HL-60/S4 (cell line): ENCODE measurements around the gene TIMP2.
"Not testable (repeated sequence)": the region's sequence is repeated elsewhere in the genome, so short reads cannot be mapped to it uniquely, and the experiment has no call there.

Experiments
- in situ Hi-C: fragments of 300-500 bp; cut with MboI; formaldehyde crosslinking; loops from 2 replicates; pipeline ENCODE4 v1.14.3; 2022; ENCODE audit warnings: low sequenced_read_pairs

TIMP2 gene, protein sequence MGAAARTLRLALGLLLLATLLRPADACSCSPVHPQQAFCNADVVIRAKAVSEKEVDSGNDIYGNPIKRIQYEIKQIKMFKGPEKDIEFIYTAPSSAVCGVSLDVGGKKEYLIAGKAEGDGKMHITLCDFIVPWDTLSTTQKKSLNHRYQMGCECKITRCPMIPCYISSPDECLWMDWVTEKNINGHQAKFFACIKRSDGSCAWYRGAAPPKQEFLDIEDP

DNA sequence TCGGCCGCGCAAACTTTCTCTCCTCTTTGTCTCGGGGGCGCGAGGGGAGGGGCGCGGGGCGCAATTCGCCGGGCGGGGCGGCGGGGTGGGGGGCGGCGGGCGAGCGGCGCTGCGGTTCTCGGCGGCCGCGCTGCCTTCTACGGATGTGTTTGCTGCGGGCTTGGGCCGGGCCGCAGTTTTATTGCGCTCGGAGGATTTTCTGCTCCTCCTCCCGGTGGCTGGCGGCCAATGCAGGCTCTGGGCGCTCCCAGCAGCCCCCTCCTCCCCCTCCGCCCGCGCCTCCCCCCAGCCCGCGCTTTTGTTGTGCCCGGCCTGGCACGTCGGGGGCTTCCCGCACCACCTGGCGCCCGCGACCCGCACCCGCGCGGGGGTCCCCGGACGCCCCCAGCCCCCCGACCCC, at the start of gene TIMP2:
Gene TIMP2 (minus strand): TSS at position 154 of the 400 bp plus-strand sequence. CDS start 299 bp downstream, outside the sequence.
- in situ Hi-C loops: no loop called here

DNA sequence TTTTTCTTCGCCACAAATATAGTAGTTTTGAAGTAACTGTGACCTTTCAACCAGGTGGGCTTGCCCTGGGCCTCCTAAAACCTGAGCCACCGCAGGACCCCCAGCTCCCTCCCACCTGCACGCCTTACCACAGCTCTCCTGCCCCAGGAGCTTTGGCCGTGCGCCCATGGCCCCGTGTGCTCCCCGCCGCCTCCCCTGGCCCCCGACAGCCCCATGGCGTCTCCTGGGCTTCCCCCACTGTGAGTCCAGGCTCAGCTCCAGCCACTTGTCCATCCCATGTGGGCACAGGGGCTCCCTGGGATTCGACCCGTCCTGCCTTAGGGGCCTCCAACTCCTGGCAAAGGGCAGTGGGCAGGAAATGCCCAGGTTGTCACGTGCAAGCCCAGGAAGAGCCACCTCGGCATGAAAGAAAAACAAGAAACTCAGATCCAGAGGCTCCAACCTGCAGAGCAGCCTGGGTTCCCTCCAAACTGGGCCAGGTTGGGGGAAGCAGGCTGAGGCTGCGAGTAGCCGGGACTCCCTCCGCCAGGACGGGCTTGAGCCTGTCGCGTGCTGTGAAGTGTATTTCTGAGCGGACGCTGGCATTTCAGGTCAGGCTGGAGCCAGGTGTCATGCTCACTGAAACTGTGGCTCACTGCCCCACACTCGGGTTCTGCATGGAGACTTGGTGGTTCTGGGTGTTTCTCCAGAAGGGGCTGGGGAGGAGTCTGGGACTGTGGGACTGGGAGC, 48.8 kb upstream of the TIMP2 start:
- in situ Hi-C loops: no loop called here

DNA sequence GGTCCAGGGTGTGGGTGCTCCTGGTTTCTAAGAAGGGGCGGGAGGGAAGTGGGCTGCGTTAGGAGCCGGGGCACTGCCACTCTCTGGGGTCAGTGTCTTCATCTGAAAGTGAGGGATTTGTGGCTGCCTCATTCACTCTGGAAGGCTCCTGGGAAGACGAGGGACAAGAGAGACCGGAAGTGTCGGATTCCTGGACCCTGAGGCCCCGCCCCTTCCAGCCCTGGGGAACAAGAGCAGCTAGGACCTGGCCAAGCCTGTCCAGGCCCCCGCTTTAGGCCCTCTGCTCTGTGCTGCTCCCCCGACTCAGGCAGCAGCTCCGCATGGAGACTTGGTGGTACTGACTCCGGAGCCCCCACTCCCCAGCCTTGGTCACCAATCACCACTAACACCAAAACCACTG, 48.0 kb upstream of the TIMP2 start:
- in situ Hi-C loops: no loop called here

DNA sequence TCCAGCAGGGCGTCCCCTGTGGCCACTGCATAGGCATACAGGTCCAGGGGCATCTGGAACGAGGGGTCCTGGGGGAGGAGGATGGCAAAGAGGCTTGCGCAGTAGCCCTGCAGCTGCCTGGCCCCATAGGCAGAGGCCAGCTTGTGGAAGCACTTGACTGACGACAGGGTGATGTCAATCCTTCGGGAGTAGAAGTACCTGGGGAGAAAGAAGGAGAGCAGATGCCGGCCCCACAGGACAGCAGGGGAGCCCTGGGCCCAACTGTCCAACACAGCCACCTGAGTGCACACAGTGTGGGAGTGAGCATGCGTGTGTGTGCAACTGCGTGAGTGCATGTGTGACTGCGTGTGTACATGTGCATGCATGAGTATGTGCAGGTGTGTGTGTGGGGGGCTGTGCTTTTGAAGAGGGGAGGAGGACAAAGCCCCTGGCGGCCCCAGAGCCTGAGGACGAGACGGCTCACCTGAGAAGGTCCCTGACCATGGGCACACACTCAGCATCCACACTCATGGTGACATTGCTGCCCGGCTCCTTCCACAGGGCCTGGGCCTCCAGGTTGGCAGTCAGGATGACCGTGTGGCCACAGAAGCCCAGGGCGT, 47.4 kb upstream of the TIMP2 start:
- in situ Hi-C loops: no loop called here

DNA sequence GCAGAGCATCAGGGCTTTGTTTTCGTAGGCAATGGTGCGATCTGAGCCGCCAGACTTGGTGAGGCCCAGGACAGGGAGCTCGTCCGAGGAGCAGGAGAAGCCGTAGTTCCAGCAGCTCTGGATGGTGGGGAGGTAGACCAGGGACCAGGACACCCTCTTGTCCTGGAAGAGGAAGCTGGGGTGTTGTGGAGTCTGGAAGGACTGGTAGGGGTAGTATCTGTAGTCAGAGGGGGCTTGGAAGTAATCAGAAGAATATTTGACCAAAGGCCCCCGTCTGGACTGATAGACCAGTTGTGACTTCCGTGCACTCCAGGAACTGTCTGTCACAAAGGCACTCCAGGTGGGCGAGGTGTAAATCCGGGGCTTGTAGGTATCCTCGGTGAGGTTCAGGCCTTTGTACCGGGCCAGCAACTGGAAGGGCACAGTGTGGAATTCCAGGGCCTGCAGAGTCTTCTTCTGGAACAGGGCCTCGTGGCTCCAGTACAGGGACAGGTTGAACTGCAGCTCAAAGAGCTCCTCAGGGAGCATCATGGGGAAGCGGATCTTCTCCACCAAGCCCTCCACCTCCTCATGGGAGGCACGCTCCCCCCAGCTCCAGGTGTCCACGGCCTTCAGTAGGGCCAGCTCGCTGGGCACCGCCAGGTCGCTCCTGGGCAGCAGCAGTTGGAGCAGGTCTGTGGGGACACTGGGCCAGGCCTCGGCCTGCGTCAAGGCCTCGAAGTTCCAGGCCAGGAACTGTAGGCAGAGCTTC, 46.7 kb upstream of the TIMP2 start:
- in situ Hi-C loops: no loop called here

DNA sequence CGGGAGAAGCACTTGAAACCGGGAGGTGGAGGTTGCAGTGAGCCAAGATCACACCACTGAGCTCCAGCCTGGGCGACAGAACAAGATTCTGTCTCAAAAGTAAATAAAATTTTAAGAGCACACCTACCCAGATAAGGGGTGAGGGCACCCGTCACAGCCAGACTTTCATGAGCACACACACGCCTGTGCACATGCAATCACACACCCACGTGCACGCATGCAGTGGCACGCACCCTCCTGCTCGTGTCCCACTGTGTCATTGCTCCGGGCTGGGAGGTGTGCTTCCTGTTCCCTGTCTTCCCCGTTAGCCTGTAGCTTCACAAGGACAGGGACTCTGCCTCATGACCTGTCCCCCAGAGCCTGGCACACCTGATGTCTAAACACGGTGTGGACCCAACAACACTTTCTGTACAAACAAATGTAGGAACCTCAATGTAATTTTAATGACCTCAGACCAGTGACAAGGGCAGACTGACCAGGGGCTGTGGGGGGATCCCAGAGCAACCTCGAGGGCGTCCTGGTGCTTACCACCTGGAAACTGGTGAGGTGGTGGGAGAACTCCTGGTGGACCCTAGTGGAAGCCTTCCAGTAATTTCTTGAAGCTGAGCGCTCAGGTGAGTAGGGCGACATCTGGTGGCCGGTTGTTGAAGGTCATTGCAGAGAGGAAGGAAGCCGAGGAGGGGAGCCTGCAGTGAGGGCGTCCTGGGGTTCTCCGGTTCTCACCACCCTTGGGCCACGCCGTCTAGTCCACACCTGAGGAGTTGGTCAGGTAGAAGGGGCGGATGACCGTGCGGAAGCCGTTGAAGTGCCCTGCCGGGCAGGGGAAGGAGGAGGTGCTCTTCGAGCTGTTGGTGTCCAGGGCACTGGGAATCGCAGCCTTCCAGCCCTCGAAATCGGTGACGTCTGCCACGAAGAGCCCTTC, 45.9 kb upstream of the TIMP2 start:
- in situ Hi-C loops: no loop called here

DNA sequence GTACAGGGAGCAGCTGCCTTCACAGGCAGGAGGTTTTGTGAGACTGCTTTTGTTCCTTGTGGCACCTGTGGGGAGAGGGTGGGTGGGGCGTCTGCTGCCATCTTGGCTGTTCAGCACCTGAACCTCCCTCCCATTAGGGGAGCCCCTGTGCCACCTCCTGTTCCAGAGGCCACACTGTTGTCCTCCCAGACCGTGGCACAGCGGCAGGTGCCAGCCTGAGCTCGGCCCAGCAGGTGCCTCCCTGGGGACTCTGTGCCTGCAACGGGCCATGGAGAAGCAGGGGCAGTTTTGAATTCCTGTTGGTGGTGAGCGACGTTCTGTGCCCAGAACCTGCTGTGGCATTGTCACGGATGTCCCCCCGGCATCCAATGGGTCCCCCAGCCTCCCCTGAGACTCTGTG, 44.7 kb upstream of the TIMP2 start:
- in situ Hi-C loops: loop anchor here (5.0 kb wide), 1 partner anchor 103 kb away; no protein-coding TSS in a partner anchor

DNA sequence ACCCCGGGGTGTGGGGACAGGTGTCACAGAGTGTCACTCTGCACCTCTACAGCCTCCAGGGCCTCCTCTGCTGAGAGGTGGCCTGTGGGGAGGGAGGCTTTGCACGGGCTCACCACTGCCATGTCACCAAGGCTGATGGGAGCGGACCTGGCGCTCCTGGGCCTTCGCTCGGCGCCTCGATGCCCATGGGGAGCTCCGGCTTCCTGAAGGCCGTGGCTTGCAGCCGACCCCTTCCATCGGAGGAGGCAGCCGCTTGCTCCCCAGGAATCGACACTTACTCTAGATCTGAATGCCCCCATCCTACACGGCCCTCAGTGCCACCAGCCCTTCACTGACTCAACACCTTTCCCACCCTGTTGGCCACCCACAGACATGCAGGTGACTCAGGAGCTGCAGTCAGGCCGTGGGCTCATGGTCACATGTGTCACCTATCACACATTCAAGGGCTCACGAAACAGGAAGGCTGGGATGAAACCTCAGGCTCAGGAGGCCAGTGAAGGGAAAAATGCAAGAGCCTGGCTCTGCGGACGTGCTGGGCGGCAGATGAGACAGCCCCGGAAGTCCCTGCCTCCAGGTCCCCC, 42.7 kb upstream of the TIMP2 start:
- in situ Hi-C loops: loop anchor here (5.0 kb wide), 1 partner anchor 101 kb away; no protein-coding TSS in a partner anchor

DNA sequence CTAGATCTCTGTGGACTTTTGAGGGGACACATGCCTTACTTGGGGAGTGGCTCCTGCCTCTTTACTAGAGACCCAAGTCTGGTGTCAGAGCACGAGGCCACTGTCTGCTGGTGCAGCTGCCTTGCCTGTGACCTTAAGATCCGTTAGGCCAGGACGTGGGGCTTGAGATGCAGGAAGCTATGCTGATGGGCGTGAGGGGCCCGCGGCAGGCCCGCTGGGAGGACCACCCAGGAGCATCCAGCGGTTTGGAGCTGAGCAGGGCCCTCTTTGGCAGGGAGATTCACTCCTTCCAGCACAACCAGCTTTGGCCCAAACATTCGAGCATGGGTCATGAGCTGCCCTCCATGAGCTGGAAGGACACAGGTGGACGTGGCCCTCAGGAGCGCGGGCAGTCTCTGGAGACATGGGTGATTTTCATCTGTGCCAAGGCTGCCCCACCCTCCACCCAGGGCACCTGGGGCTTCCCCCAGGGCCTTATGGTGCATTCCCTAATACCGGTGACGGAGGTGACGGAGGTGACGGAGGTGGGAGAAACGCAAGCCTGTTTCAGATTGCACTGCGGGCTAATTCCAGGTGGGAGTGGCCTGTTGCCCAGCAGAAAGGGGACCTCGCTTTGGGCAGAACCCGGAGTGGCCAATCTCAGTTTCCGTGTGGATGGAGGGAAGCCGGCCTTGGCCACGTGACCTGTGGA, 41.9 kb upstream of the TIMP2 start:
- in situ Hi-C loops: loop anchor here (5.0 kb wide), 1 partner anchor 100 kb away; no protein-coding TSS in a partner anchor

DNA sequence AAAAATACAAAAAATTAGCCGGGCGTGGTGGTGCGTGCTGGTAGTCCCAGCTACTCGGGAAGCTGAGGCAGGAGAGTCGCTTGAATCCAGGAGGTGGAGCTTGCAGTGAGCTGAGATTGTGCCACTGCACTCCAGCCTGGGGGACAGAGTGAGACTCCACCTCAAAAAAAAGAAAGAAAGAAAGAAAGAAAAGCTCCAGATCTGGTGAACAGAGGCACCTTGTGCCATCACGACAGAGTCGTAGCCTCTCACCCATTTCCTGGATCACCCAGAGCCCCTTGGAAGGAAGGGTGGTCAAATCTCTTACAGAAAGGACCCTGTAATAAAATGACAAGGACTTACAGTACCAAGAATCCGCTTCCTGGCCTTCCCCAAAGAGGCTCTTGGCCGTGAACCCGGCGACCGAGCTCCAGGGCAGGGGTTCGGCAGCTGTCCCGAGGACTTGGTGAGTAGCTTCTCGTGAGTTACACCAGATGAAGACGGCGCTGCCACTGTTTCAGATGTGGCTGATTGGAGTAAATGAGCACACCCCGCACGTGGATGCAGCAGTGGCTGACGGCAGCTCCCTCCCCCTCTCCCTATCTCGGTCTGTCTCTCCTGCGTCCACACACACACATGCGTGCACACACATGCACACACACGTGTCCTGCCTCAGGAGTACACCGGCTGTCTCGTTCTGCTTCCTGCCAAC, 41.1 kb upstream of the TIMP2 start:
- in situ Hi-C loops: loop anchor here (5.0 kb wide), 1 partner anchor 99 kb away; no protein-coding TSS in a partner anchor

DNA sequence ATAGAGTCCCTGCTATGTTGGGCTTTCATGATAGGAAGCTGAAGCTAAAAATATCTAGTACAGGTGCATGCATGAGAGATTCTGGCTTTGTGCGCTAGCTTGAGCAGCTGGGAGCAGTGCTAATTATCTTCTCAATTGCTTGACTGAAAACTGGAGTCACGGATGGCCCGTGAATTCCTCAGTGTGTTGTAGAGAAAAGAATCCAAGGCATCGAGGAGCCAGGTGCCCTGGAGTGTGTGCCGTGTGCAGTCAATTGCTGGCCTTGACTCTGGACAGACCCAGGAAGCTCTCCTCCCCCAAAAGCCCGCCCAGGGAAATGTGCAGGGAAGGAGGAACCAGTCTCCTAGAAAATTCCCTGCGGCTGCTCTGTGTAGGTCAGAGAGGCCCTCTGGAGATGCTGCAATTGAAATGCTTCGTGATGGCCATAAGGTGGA, 40.3 kb upstream of the TIMP2 start:
- in situ Hi-C loops: loop anchor here (5.0 kb wide), 1 partner anchor 98 kb away; no protein-coding TSS in a partner anchor

DNA sequence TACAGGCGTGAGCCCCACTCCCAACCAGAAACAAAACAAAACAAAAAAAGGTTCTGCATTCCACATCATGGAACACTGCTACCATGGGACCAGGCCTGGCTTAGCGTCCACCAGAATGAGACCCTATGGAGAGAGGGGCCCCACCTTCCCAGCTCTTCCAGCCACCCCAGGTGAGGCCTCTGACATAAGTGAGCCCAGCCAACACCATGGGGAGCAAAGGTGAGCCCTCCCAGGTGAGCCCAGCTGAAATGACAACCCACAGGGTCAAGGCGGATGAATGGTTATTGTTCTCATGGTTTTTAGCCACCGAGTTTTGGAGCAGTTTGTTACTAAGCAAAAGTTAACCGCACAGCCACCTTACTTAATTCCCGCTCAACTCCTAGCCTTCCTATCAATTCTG, 38.2 kb upstream of the TIMP2 start:
- in situ Hi-C loops: no loop called here

DNA sequence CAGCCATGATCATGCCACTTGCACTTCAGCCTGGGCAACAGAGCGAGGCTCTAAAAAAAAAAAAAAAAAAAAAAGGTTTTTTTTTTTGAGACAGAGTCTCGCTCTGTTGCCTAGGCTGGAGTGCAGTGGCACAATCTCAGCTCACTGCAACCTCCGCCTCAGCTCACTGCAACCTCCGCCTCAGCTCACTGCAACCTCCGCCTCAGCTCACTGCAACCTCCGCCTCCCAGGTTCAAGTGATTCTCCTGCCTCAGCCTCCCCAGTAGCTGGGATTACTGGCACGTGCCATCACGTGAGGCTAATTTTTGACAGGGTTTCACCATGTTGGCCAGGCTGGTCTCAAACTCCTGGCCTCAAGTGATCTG, 37.8 kb upstream of the TIMP2 start:
- in situ Hi-C loops: not testable (repeated sequence)

DNA sequence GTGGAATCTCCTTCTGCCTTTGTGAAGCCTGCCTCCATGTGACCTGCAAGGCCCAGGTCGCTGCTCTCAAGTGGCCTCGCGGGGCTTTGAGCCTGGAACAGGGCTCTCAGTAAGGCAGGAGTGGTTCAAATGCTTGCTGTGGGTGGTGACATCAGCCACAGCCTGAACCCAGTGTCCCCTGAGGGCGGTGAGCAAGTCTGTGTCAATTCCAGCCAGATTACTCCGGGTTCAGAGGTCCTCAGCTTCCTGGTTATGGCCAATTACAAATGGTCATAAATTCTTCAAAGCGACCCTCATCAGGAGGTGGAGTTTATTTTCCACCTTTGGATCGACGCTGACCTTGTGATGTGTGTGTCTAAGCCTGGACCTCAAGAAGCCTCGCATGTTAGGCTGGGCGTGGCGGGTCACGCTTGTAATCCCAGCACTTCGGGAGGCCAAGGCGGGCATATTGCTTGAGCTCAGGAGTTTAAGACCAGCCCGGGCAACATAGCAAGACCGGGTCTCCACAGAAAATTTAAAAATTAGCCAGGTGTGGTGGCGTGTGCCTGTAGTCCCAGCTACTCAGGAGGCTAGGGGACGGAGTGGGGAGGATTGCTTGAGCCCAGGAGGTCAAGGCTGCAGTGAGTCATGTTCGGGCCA, 37.3 kb upstream of the TIMP2 start:
- in situ Hi-C loops: no loop called here

DNA sequence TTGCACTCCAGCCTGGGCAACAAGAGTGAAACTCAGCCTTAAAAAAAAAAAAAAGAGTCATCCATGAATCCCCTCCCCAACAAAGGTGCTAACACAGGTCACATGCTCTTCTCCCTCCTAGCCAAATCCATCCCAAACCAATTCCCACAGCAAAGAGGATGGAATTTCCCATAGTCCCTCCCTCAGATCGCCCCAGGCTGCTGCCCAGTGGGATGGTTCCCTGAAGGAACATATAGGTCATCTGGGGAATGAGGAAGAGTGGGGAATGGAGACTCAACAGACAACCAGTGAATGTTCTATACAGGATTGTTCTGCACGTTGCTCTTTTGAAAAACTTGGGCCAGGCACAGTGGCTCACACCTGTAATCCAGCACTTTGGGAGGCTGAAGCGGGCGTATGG, 36.4 kb upstream of the TIMP2 start:
- in situ Hi-C loops: no loop called here

DNA sequence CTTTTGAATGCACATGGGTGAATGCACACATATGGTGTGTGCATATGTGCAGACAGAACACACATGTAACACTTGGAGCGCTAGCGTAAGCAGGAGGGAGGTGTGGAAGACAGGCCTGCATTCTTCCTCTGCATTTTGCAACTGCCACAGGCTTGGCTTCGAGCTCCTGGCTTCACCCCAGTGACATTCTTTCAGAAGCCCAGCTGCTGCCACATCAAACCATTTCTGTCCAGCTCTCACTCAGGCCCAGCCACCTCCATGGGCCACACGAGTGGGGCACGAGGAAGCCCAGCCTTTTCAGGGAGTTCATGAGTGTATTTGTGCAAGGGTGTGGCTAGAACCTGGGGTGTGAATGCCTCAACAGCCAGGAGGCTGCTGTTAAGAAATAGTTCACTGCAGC, 35.7 kb upstream of the TIMP2 start:
- in situ Hi-C loops: no loop called here

DNA sequence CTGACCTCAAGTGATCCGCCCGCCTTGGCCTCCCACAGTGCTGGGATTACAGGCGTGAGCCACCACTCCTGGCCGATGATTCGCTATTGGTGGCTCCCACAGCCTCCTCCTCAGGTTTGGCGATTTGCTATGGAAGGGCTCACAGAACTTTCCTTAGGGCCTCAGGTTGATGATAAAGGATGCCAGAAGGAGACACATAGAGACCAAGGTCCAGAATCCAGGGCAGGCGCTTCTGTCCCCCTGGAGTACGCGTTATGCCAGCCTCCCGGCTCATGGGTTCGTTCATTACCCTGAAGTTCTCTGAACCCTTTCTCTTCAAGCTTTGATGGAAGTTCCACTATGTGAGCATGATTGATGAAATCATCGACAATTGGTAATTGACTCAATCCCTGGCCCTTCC, 34.6 kb upstream of the TIMP2 start:
- in situ Hi-C loops: no loop called here

DNA sequence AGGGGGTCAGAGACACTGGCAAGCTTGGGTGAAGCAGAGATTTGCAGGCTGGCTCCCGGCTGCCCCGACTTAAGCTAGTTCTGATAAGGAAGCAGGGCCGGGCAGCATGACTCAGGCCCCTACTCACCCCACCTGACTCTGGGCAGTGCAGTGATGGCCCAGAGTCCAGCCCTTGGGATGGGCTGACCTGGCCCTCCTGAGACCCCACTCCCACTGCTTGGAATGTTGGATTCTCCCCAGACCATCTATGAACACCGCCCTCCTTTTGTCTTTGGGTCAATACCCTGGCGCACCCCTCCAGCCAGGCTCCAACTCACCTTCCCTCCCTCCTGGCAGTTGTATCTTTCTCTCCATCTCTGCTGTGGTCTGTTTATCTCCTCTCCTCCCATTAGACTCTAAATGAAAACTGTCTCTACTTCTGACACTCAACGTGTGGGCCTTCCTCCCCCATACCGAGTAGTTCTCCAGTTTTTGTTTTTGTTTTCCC, 33.5 kb upstream of the TIMP2 start:
- in situ Hi-C loops: no loop called here
